ENCODE measurements around the gene NPR2.

NPR2 gene

DNA sequence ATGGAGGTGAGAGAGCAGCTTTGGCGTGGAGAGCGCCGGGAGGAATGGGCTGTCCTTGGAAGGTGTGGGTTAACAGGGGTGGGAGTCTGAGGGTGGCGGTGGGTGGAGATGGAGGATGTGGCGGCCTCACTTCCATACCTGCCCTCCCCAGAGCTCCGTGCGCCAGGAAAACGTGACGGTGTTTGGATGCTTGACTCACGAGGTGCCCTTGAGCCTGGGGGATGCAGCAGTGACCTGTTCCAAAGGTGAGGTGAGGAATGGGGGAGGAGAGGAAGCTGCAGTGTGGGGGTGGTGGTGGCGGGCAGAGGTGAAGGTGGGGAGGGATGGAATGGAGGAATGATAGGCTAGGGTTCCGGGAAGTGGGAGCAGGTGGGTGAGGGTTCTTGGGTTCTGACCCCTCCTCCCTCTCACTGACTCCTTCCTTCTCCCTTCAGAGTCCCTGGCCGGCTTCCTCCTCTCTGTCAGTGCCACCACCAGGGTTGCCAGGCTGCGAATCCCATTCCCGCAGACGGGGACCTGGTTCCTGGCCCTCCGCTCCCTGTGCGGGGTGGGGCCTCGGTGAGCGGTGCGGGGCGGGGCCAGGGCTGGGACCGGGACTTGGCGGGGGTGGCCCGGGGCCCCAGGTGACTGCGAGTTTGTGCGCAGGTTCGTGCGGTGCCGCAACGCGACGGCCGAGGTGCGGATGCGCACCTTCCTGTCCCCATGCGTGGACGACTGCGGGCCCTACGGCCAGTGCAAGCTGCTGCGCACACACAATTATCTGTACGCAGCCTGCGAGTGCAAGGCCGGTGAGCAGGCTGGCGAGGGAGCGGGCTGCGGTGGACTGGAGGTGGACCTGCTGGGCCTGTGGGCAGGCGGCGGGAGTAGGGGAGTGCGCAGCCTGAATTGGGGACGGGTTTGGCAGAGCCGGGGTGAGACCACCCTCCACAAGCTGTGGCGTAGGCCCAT, 54.7 kb downstream of the NPR2 start:
- no peaks in the 10 kb centered on the region for H3K27me3 Mint-ChIP-seq
- no peak overlapping the region for H3K4me3 Mint-ChIP-seq
- H3K36me3 Mint-ChIP-seq (ENCODE audit: insufficient read depth): peaks cover 4% of the 10 kb centered on the region
- ATAC-seq (replicated peaks; ENCODE audit: extremely low read depth, poor library complexity, severe bottlenecking) (no peak), DNase-seq (ENCODE audit: low spot score in 2 of 2) (no peak)
- H3K27ac Mint-ChIP-seq (ENCODE audit: low read depth): no peak overlapping the region
- peaks cover 16% of the 10 kb centered on the region for H3K4me1 Mint-ChIP-seq
- no peaks in the 10 kb centered on the region for H3K9me3 Mint-ChIP-seq

DNA sequence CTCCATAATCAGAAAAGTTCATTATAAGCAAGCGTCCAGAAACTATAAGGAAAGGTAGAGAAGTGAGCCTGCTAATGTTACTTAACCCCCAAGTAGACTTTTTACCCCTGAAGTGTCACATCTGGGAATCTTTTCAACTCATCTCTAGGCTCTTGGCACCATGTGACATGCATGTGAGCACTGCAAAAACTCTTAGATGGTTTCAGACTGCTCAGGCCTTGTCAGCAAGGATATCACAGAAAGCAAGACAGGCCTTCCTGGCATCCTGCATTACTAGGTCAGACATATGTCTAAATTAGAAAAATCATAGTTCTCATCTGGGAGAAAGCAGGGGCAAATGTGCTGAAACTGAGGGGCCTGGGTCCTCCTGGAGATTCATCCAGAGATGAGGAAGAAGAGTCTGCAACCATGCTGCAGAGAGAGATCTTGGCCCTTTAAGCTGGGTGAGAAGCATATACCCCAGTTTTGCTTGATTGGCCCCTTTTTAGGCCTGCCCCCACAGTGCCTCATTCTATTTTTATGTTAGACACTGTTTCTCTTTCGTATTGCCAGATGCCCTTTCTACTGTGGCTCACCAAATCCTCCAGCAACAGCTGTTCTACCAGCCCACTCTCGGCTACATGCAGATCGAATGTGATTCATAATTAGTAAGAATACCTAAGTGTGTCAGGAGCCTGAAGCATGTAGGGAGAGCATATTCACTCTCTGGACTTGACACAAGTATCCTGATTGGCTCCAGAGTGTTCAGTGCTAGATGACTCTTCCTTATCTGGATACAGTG, 56.6 kb downstream of the NPR2 start:
- no peak overlapping the region for H3K27ac Mint-ChIP-seq (ENCODE audit: low read depth)
- H3K4me3 Mint-ChIP-seq: no peak overlapping the region
- no peaks in the 10 kb centered on the region for H3K9me3 Mint-ChIP-seq
- ATAC-seq (replicated peaks; ENCODE audit: extremely low read depth, poor library complexity, severe bottlenecking) (no peak), DNase-seq (ENCODE audit: low spot score in 2 of 2) (no peak)
- peaks cover 2% of the 10 kb centered on the region for H3K36me3 Mint-ChIP-seq (ENCODE audit: insufficient read depth)
- no peaks in the 10 kb centered on the region for H3K27me3 Mint-ChIP-seq
- peaks cover 16% of the 10 kb centered on the region for H3K4me1 Mint-ChIP-seq

DNA sequence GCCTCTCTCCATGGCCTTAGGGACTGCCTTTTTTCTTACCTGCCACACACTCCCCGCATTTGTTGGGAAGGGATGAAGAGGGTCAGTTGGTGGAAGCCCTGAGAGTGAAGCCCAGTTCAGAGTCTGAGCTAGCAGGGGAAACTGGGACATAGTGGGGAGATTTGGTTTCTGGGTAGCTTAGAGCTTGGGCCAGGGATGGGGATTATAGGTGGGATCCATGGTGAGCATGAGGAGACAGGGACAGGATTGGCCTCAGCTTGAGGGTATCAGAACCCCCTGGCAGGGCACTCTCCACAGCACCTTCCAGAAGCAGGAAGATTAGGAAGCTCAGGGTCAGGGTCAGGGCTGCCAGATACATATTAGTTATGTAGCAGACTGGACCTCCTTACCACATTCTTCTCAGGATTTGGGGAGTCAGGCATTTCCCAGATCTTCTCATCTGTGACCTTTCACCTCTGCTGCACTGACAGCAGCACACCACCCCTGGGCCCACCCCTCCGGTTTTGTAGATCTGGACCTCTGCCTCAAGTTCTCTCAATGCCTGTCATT, 61.0 kb downstream of the NPR2 start:
- no peak for DNase-seq (ENCODE audit: low spot score in 2 of 2)
- Mint-ChIP-seq H3K4me3 (no peak overlapping the region), H3K9me3 (no peaks in the 10 kb centered on the region), H3K36me3 (ENCODE audit: insufficient read depth) (no peaks in the 10 kb centered on the region), H3K4me1 (no peaks in the 10 kb centered on the region), H3K27me3 (no peaks in the 10 kb centered on the region), H3K27ac (ENCODE audit: low read depth) (no peak overlapping the region)
- ATAC-seq (replicated peaks; ENCODE audit: extremely low read depth, poor library complexity, severe bottlenecking): no peak

DNA sequence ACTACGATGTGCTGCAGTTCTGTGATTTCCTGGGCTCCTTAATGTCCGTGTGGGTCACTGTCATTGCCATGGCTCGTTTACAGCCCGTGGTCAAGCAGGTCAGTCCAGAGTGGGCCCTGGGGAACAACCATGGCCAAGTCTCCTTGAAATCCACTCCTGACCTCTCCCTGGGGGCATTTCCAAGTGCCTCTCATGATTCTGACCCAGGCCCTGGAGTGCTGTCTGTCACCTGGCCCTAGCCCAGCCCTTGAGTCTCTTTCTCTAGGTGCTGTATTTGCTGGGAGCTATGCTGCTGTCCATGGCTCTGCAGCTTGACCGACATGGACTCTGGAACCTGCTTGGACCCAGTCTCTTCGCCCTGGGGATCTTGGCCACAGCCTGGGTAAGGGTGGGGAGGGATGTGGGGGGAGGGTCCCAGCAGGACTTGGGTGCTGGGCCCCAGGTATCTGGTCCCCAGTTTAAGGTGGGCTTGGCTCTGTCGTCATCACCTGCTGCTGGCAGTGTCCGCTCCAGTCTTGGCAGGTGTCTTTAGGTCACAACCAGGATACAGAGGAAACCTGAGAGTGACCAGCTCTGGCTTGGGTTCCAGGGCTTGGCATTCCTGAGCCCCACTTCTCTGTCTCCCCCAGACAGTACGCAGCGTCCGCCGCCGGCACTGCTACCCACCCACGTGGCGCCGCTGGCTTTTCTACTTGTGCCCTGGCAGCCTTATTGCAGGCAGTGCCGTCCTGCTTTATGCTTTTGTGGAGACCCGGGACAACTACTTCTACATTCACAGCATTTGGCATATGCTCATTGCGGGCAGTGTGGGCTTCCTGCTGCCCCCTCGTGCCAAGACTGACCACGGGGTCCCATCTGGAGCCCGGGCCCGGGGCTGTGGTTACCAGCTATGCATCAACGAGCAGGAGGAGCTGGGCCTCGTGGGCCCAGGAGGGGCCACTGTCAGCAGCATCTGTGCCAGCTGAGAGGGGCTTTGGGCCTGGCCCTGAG, 61.8 kb downstream of the NPR2 start:
- Mint-ChIP-seq H3K4me3 (no peak overlapping the region), H3K27me3 (no peaks in the 10 kb centered on the region), H3K4me1 (no peaks in the 10 kb centered on the region), H3K27ac (ENCODE audit: low read depth) (no peak overlapping the region), H3K36me3 (ENCODE audit: insufficient read depth) (no peaks in the 10 kb centered on the region), H3K9me3 (no peaks in the 10 kb centered on the region)
- DNase-seq (ENCODE audit: low spot score in 2 of 2): no peak
- no peak for ATAC-seq (replicated peaks; ENCODE audit: extremely low read depth, poor library complexity, severe bottlenecking)

DNA sequence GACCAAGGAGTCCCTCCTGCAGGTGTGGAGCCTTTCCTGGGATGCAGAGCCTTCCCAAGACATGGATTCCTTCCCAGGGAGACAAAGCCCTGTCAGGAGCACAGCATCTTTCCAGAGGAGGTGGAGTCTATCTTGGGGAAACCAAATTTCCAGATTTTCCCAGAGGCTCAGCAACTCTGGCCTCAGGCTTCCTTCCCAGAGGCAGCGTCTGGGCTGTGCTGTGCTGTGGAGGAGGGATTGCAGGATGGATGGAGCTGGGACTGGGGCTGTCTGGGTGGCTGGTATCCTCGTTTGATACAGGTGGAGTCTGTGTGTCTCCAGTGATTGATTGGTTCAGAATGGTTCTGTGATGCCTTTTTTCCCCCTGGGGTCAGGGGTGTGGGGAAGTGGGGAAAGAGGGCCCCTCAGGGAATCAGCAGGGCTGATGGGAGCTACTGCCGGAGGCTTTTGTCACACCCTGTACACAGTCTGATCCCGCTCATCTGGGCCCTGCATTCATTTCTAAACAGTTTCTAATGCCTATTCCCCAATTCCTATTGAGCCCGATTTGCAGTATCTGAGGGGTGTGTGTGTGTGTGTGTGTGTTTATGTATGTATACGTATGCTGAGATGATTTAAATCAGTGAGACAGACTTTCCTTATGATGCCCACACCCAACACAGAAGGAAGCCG, 62.8 kb downstream of the NPR2 start:
- H3K4me1 Mint-ChIP-seq: no peaks in the 10 kb centered on the region
- ATAC-seq (replicated peaks; ENCODE audit: extremely low read depth, poor library complexity, severe bottlenecking): no peak
- no peaks in the 10 kb centered on the region for H3K9me3 Mint-ChIP-seq
- no peak overlapping the region for H3K27ac Mint-ChIP-seq (ENCODE audit: low read depth)
- H3K4me3 Mint-ChIP-seq: no peak overlapping the region
- no peaks in the 10 kb centered on the region for H3K27me3 Mint-ChIP-seq
- H3K36me3 Mint-ChIP-seq (ENCODE audit: insufficient read depth): no peaks in the 10 kb centered on the region
- no peak for DNase-seq (ENCODE audit: low spot score in 2 of 2)

GRCh38 chr9:35856206-35856605, 64.8 kb downstream of the NPR2 start:
- Mint-ChIP-seq H3K4me1 (no peaks in the 10 kb centered on the region), H3K36me3 (ENCODE audit: insufficient read depth) (no peaks in the 10 kb centered on the region), H3K27ac (ENCODE audit: low read depth) (no peak overlapping the region), H3K4me3 (no peak overlapping the region), H3K27me3 (peaks cover 5% of the 10 kb centered on the region), H3K9me3 (no peaks in the 10 kb centered on the region)
- no peak for ATAC-seq (replicated peaks; ENCODE audit: extremely low read depth, poor library complexity, severe bottlenecking)
- DNase-seq (ENCODE audit: low spot score in 2 of 2): no peak

DNA sequence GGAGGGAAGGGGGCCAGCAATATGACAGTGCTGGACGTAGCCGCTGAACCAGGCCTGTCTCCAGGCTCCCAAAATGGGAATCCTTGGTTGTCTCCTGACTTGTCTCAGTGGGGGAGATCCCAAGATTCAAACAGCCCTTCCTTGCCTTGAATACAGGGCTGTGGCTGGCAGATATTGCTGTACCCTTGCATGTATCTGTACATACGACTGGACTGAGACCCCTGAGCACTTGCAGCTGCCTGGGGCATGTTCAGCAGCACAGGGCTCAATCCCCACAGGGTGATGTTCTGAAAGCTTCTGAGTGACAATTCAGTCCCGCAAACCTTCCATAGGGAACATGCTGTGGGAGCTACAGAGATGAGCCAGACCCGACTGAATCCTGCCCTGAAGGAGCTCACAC, 65.5 kb downstream of the NPR2 start:
- Mint-ChIP-seq H3K27ac (ENCODE audit: low read depth) (no peak overlapping the region), H3K4me3 (no peak overlapping the region), H3K36me3 (ENCODE audit: insufficient read depth) (no peaks in the 10 kb centered on the region), H3K4me1 (no peaks in the 10 kb centered on the region), H3K9me3 (no peaks in the 10 kb centered on the region), H3K27me3 (peaks cover 12% of the 10 kb centered on the region)
- ATAC-seq (replicated peaks; ENCODE audit: extremely low read depth, poor library complexity, severe bottlenecking) (no peak), DNase-seq (ENCODE audit: low spot score in 2 of 2) (no peak)

- H3K27ac Mint-ChIP-seq (ENCODE audit: low read depth): no peak overlapping the region
- H3K27me3 Mint-ChIP-seq: peaks cover 25% of the 10 kb centered on the region
- DNase-seq (ENCODE audit: low spot score in 2 of 2): no peak
- no peak for ATAC-seq (replicated peaks; ENCODE audit: extremely low read depth, poor library complexity, severe bottlenecking)
- no peaks in the 10 kb centered on the region for H3K4me1 Mint-ChIP-seq
- H3K9me3 Mint-ChIP-seq: no peaks in the 10 kb centered on the region
- no peak overlapping the region for H3K4me3 Mint-ChIP-seq
- no peaks in the 10 kb centered on the region for H3K36me3 Mint-ChIP-seq (ENCODE audit: insufficient read depth)
Measured at GRCh38 chr9:35858458-35858857, 67.1 kb downstream of the NPR2 start.

Measured in central memory CD8-positive, alpha-beta T cell (primary cell).